ENCODE measurements around the gene TFDP1. TPM values are rescaled to one million over a fixed set of nuclear protein-coding genes. Genes with fewer than 3 reads are reported as not detected.

TFDP1 gene
- total and polyA plus RNA-seq, 2 donors (not counting 1 experiment from before 2014, with no cell fraction given), result 44.8 to 115 TPM

DNA sequence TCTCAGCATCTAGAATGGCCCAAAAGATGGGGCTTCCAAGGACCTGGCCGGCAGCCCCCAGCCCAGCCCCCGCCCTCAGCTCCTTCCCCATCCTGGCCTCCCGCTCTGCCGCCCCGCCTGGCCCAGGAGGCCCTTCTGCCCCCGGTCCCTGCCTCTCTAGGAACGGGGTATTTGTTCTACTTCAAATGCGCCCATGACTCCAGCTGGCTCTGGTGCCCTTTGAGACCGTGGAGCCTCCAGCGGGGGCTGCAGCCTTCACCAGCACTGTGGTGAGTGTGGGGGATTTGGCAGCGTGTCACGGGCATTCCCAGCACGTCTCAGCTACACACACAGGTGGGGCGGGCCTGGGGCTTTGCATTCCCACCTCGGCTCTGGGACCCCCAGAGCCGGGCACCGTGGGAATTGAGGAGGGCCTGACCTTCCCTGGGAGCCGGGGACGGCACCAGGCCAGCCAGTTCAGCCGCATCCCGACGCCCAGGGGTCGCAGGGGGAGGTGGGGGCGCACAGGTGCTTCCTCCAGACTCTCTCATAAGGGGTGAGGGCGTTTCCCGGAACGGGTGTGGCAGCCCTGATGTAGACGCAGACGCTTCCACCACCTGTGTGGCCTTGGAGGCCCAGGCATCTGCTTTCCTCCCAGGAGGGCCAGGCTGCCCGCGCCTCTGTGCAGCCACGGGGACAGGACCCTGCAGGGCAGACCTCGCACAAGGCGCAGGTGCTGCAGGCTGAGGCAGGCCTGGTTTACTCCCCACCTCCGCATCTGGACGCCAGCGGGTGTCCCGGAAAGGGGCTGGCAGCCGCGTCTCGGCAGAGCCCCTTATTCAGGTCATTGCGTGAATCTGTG, 72.5 kb downstream of the TFDP1 start:
- H3K4me2 ChIP-seq (ENCODE audit: extremely low read depth, insufficient read depth, low read length), result no peak overlapping the region
- no peaks in the 10 kb centered on the region for H3K27me3 ChIP-seq (ENCODE audit: control insufficient read depth, insufficient read depth, low read length)
- DNase-seq (ENCODE audit: low read depth in 2 of 2), result no peak
- no peak overlapping the region for H3K27ac ChIP-seq (ENCODE audit: insufficient read depth, low read length)
- TF ChIP-seq CTCF (conservative IDR thresholded peaks at IDR 0.05 in 1 of 2, IDR thresholded peaks at IDR 0.05 in 1 of 2; ENCODE audit: low read depth in 1 of 2, low read length in 2 of 2) (no peak), EZH2 (IDR thresholded peaks at IDR 0.05; ENCODE audit: low read length, missing control alignments) (no peak)
- no peaks in the 10 kb centered on the region for H4K20me1 ChIP-seq (ENCODE audit: control insufficient read depth, extremely low read depth, insufficient read depth, low read length)
- H3K79me2 ChIP-seq (ENCODE audit: control insufficient read depth, insufficient read depth, low read length), result no peaks in the 10 kb centered on the region
- H3K36me3 ChIP-seq (ENCODE audit: control insufficient read depth, insufficient read depth, low read length), result no peaks in the 10 kb centered on the region
- no peaks in the 10 kb centered on the region for H3K4me1 ChIP-seq (ENCODE audit: control insufficient read depth, extremely low read depth, insufficient read depth, low read length)
- no peak overlapping the region for H2AFZ ChIP-seq (ENCODE audit: low read length)
- no peak overlapping the region for H3K9ac ChIP-seq (ENCODE audit: insufficient read depth, low read length)
- no peaks in the 10 kb centered on the region for H3K9me3 ChIP-seq (ENCODE audit: control insufficient read depth, insufficient read depth, low read depth, low read length)
- H3K4me3 ChIP-seq (replicated peaks in 1 of 4; ENCODE audit: control extremely low read depth in 1 of 4, insufficient read depth in 1 of 4, low read depth in 3 of 4, low read length in 4 of 4), result no peak overlapping the region

- no peak for DNase-seq (ENCODE audit: low read depth in 2 of 2)
- no peaks in the 10 kb centered on the region for H3K4me1 ChIP-seq (ENCODE audit: control insufficient read depth, extremely low read depth, insufficient read depth, low read length)
- no peak within 1 kb of the TSS for H2AFZ ChIP-seq (ENCODE audit: low read length)
- H3K79me2 ChIP-seq (ENCODE audit: control insufficient read depth, insufficient read depth, low read length), result no peaks in the 10 kb centered on the region
- H3K9ac ChIP-seq (ENCODE audit: insufficient read depth, low read length), result no peak within 1 kb of the TSS
- H3K27ac ChIP-seq (ENCODE audit: insufficient read depth, low read length), result no peak within 1 kb of the TSS
- no peaks in the 10 kb centered on the region for H3K27me3 ChIP-seq (ENCODE audit: control insufficient read depth, insufficient read depth, low read length)
- no peak for TF ChIP-seq EZH2 (IDR thresholded peaks at IDR 0.05; ENCODE audit: low read length, missing control alignments)
- no peak for TF ChIP-seq CTCF (conservative IDR thresholded peaks at IDR 0.05 in 1 of 2, IDR thresholded peaks at IDR 0.05 in 1 of 2; ENCODE audit: low read depth in 1 of 2, low read length in 2 of 2)
- no peaks in the 10 kb centered on the region for H3K36me3 ChIP-seq (ENCODE audit: control insufficient read depth, insufficient read depth, low read length)
- H4K20me1 ChIP-seq (ENCODE audit: control insufficient read depth, extremely low read depth, insufficient read depth, low read length), result no peaks in the 10 kb centered on the region
- H3K9me3 ChIP-seq (ENCODE audit: control insufficient read depth, insufficient read depth, low read depth, low read length), result no peaks in the 10 kb centered on the region
- no peak within 1 kb of the TSS for H3K4me2 ChIP-seq (ENCODE audit: extremely low read depth, insufficient read depth, low read length)
- H3K4me3 ChIP-seq (replicated peaks in 1 of 4; ENCODE audit: control extremely low read depth in 1 of 4, insufficient read depth in 1 of 4, low read depth in 3 of 4, low read length in 4 of 4), result no peak within 1 kb of the TSS
Observed at GRCh38 chr13:113657851-113658741, 73.5 kb downstream of the TFDP1 start, which contains the start of gene ATP4B. Gene ATP4B, minus strand, starts transcription at chr13:113658198. Its CDS starts 54 bp downstream, at chr13:113658144.

- Histone ChIP-seq H3K36me3 (ENCODE audit: control insufficient read depth, insufficient read depth, low read length) (no peaks in the 10 kb centered on the region), H3K27ac (ENCODE audit: insufficient read depth, low read length) (no peak overlapping the region), H3K4me3 (replicated peaks in 1 of 4; ENCODE audit: control extremely low read depth in 1 of 4, insufficient read depth in 1 of 4, low read depth in 3 of 4, low read length in 4 of 4) (no peak overlapping the region), H3K4me1 (ENCODE audit: control insufficient read depth, extremely low read depth, insufficient read depth, low read length) (no peaks in the 10 kb centered on the region), H2AFZ (ENCODE audit: low read length) (no peak overlapping the region), H3K27me3 (ENCODE audit: control insufficient read depth, insufficient read depth, low read length) (no peaks in the 10 kb centered on the region), H3K4me2 (ENCODE audit: extremely low read depth, insufficient read depth, low read length) (no peak overlapping the region), H3K79me2 (ENCODE audit: control insufficient read depth, insufficient read depth, low read length) (no peaks in the 10 kb centered on the region), H3K9ac (ENCODE audit: insufficient read depth, low read length) (no peak overlapping the region), H4K20me1 (ENCODE audit: control insufficient read depth, extremely low read depth, insufficient read depth, low read length) (no peaks in the 10 kb centered on the region), H3K9me3 (ENCODE audit: control insufficient read depth, insufficient read depth, low read depth, low read length) (no peaks in the 10 kb centered on the region)
- DNase-seq (ENCODE audit: low read depth in 2 of 2), result no peak
- TF ChIP-seq EZH2 (IDR thresholded peaks at IDR 0.05; ENCODE audit: low read length, missing control alignments), result no peak
- TF ChIP-seq CTCF (conservative IDR thresholded peaks at IDR 0.05 in 1 of 2, IDR thresholded peaks at IDR 0.05 in 1 of 2; ENCODE audit: low read depth in 1 of 2, low read length in 2 of 2), result no peak
Observed at GRCh38 chr13:113658836-113659235, 74.3 kb downstream of the TFDP1 start.

Measured in fibroblast of lung (primary cell).